Measurements from ENCODE around the gene COL4A2.

COL4A2 gene

GRCh38 chr13:110289174-110289573 lies 17.9 kb upstream of the COL4A2 start:
- DNase-seq (ENCODE audit: insufficient read length, low spot score) (no peak), FAIRE-seq (no peak)

- FAIRE-seq = no peak
- DNase-seq (ENCODE audit: insufficient read length, low spot score) = no peak
Observed at GRCh38 chr13:110289661-110290060, 17.4 kb upstream of the COL4A2 start.

GRCh38 chr13:110290153-110290552 lies 16.9 kb upstream of the COL4A2 start:
- no peak for DNase-seq (ENCODE audit: insufficient read length, low spot score)
- no peak for FAIRE-seq

GRCh38 chr13:110290826-110291225 lies 16.3 kb upstream of the COL4A2 start:
- no peak for DNase-seq (ENCODE audit: insufficient read length, low spot score)
- FAIRE-seq = no peak

GRCh38 chr13:110291286-110291685 lies 15.8 kb upstream of the COL4A2 start:
- FAIRE-seq (no peak), DNase-seq (ENCODE audit: insufficient read length, low spot score) (no peak)

GRCh38 chr13:110293037-110293436 lies 14.0 kb upstream of the COL4A2 start:
- DNase-seq (ENCODE audit: insufficient read length, low spot score) (no peak), FAIRE-seq (no peak)

GRCh38 chr13:110293649-110294048 lies 13.4 kb upstream of the COL4A2 start:
- DNase-seq (ENCODE audit: insufficient read length, low spot score) (no peak), FAIRE-seq (no peak)

GRCh38 chr13:110294146-110294545 lies 12.9 kb upstream of the COL4A2 start:
- FAIRE-seq = no peak
- no peak for DNase-seq (ENCODE audit: insufficient read length, low spot score)

GRCh38 chr13:110294622-110295021 lies 12.5 kb upstream of the COL4A2 start:
- FAIRE-seq (no peak), DNase-seq (ENCODE audit: insufficient read length, low spot score) (no peak)

- DNase-seq (ENCODE audit: insufficient read length, low spot score) (no peak), FAIRE-seq (no peak)
Observed at GRCh38 chr13:110297011-110297410, 10.1 kb upstream of the COL4A2 start.

GRCh38 chr13:110297766-110298504 lies 9.1 kb upstream of the COL4A2 start:
- FAIRE-seq (no peak), DNase-seq (ENCODE audit: insufficient read length, low spot score) (no peak)

GRCh38 chr13:110298505-110299282 lies 8.4 kb upstream of the COL4A2 start:
- FAIRE-seq = no peak

GRCh38 chr13:110299283-110299840 lies 7.7 kb upstream of the COL4A2 start:
- FAIRE-seq (no peak), DNase-seq (ENCODE audit: insufficient read length, low spot score) (no peak)

More at GRCh38 chr13:110298505-110299282, 8.4 kb upstream of the COL4A2 start:
- no peak for DNase-seq (ENCODE audit: insufficient read length, low spot score)

GRCh38 chr13:110300090-110300815 lies 6.8 kb upstream of the COL4A2 start:
- no peak for DNase-seq (ENCODE audit: insufficient read length, low spot score)

GRCh38 chr13:110301083-110301482 lies 6.0 kb upstream of the COL4A2 start:
- DNase-seq (ENCODE audit: insufficient read length, low spot score) = no peak
- no peak for FAIRE-seq

More at GRCh38 chr13:110300090-110300815, 6.8 kb upstream of the COL4A2 start:
- FAIRE-seq = no peak

- DNase-seq (ENCODE audit: insufficient read length, low spot score) (peak; percentile 57), FAIRE-seq (no peak)
Observed at GRCh38 chr13:110301606-110302553, 5.2 kb upstream of the COL4A2 start.

GRCh38 chr13:110302997-110303396 lies 4.1 kb upstream of the COL4A2 start:
- DNase-seq (ENCODE audit: insufficient read length, low spot score) (no peak), FAIRE-seq (no peak)

- no peak for FAIRE-seq
Observed at GRCh38 chr13:110303644-110304043, 3.4 kb upstream of the COL4A2 start.

GRCh38 chr13:110304256-110304655 lies 2.8 kb upstream of the COL4A2 start:
- DNase-seq (ENCODE audit: insufficient read length, low spot score) = no peak
- FAIRE-seq = no peak

More at GRCh38 chr13:110303644-110304043, 3.4 kb upstream of the COL4A2 start:
- no peak for DNase-seq (ENCODE audit: insufficient read length, low spot score)

- DNase-seq (ENCODE audit: insufficient read length, low spot score) = no peak
- no peak for FAIRE-seq
Observed at GRCh38 chr13:110305001-110305400, 2.1 kb upstream of the COL4A2 start.
